SKM-1 (cell line): ENCODE measurements around the gene FARS2.

ENCODE experiments used
- DNase-seq: peaks from one replicate; lab custom pipeline; 2025; ENCODE audit not compliant: unreplicated experiment; lab: John Stamatoyannopoulos, UW

Gene FARS2

DNA sequence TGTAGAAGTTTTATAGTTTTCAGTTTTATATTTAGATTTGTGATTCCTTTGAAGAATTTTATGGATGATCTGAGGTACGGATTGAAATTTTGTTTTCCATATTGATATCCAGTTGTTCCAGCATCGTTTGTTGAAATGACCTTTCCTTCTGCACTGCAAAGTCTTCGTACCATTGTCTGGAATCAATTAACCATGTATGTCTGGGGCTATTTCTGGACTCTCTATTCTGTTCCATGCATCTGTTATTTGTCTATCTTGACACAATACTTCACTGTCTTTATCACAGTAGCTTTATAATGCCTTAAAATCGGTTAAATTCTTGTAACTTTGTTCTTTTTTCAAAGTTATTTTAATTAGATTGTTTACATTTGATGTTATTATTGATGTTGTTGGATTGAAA is 154.9 kb downstream of the FARS2 start:
- DNase-seq, result no peak

DNA sequence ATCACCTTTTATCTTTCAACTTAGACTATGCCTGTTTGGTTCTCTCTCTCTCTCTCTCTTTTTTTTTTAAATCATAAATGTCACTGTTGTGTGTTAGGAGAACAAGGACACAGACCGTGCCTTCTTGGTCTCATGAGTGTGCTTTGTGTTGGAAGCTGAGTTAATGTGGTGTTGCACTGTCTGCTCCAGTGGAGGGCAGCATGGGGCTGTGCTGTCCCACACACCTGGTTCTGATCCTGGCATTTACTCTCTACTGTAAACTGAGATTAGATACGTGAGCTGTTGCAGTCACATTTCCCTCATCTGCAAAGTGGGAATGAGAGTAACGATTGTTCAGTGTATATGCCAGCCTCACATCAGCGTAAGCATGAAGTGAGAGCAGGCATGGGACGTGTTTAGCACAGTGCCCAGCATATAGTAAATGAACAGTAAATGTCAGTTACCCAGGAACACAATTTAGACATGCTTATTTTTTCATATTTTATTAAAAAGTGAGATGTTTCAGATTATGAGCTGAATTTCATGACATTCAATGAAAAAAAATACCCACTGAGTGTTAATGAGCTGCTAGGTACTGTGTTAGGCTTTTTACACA is 161.1 kb downstream of the FARS2 start:
- DNase-seq, result no peak

DNA sequence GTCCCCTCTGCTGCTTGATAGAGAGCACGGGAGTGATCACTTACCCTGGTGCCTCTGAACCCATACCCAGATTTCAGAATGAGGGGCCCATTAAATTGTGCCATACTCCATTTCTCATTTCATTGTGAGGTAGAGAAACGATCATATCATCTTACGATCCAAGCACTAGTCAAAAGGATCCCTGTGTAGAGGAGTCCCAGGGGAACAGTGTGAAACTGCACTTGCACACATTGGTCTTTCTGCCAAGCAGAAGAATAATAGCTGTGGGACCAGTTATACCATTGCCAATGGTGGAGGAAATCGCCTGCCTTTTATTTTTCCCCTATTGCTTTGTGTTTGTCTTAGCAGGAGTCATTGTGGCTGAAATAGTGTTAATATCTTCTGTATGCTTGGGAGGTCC is 161.9 kb downstream of the FARS2 start:
- no peak for DNase-seq

DNA sequence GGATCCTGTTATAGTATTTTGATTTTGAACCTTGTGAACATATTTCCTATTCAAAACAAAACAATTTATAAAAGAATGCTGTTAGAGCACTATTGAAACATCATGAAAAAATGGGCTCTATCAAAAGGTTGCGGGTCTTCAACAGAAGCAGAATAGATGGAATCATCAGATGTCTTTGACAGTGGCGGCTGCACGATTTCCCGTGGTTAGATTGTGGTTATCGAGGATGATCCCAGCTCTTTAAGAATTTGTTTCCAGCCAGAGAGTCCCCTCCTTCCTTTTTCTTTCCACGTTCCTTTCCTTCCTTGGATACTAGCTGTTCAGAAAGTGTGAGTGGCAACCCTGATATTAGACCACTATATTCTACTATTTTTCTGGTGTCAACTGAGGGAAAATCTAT is 163.4 kb downstream of the FARS2 start:
- no peak for DNase-seq

DNA sequence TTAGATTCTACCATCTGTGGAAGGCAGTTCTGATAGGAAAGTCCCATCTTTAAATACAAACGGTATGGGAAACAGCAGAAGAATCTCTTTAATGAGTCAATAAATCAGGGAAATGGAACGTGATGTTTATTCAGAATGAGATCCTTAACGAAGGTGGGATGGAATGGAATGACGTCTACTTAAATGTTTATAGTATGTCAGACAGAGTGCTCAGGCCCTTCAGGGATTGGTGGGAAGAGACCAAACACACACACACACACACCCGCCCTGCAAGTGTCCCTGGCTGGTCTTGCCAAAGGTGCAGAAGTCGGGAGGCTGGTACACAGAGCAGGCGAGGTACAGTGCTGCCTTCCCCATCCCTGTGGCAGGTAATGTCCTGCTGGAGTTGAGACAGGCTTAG is 164.0 kb downstream of the FARS2 start:
- no peak for DNase-seq

DNA sequence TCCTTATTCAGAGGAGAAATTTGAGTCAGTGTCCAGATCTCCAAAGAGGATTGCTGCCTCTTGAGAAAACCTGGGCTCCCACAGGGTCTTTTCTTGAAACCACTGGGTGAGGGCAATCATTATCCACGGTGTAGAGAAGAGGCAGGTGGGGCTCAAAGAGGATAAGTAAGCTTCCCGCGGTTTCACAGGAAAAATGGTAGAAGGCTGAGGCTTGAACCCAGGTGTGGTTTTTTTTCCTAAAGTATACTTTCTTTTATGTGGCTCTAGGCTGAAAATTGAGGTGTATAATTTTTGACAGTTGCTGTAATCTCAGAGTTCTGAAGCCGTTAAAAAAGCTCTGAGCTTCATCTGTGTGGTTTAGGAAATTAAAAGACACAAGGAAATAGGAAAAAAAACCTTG is 164.5 kb downstream of the FARS2 start:
- no peak for DNase-seq

DNA sequence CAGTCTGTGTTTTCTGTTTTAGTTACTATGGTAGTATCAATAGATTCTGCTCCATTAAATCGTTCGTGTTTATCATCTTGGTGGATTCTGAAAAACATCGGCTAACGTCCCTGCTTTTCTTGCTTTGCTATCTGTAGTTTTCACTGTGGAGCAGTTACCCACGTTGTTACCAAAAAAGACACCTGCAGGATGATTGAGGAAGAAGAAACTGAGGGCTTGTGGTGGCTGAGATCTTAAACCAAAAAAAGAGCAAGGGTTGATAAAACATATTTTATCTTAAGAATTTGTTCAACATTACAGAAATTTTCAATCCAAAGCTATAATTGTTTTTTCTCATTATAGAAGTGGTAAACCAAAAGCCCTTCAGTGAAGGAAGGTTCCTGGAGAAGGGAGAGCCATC is 166.3 kb downstream of the FARS2 start:
- no peak for DNase-seq

DNA sequence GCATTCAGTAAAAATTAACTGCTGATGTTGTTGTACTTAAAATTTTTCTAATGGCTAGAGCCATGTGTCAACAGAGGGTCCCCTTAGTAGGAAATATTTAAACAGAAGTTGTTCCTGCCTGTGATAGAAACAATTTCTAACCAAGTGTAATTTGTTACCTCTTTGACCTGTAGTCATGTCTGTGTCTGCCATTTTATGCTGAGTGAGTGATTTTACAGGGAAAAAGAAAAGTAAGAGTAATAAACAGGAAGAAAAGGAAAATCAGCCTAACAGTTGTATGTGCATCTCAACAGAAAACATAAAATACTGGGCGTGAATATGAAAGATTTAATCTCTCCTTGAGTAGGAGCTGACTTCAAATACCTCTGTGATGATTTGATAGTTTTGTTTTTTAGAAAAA is 172.0 kb downstream of the FARS2 start:
- no peak for DNase-seq

DNA sequence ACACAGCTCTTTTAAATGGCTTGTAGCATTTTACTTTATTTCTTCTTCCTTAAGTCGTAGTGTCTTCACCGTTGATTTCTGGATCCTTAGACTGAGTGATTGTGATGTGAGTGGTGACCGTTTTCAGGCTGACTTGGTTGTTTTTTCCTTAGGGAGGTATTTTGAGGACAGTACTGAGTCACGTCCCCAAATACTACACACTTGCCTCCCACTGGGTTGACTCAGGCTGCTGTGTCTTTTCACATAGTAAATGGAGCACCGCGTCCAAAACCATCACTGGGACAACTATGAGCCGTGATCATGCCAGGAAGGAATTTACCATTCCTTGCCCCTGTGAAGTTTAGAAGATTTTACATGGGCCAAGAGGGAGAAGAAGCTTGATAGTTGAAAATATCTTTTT is 174.1 kb downstream of the FARS2 start:
- no peak for DNase-seq

DNA sequence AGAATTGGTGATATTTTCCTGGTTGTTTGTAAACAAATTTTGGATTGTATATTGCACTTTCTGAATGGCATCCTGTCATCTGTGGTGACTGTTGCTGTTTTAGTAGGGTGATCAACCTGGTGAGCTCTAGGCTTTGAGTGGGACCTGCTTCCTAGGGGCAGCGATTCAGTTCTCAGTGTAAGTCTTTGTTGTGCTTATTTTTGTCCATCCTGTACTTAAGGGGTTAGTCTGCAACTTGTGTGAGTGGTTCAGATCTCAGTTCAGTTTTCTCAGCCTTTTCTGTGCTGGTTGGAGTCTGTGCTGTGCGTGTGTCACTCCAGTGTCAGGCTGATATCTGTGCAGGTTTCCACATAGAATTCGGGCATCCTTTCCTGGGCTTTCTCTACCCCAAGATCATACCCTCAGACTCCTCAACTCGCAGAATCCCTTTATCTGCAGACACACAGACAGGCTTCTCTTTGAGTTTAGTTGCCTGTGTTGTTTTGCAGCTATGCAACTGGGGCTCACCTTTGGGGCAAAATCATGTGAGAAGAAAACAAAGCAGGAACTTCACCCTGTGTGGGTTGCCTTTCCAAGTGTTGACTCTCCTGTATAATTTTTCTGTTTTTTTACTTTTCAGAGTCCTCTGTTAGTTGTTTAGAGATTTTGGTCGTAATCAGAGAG is 177.7 kb downstream of the FARS2 start:
- DNase-seq, result no peak

- no peak for DNase-seq
Observed at GRCh38 chr6:5439749-5440148, 178.4 kb downstream of the FARS2 start.

- no peak for DNase-seq
Observed at GRCh38 chr6:5442319-5442718, 181.0 kb downstream of the FARS2 start.

DNA sequence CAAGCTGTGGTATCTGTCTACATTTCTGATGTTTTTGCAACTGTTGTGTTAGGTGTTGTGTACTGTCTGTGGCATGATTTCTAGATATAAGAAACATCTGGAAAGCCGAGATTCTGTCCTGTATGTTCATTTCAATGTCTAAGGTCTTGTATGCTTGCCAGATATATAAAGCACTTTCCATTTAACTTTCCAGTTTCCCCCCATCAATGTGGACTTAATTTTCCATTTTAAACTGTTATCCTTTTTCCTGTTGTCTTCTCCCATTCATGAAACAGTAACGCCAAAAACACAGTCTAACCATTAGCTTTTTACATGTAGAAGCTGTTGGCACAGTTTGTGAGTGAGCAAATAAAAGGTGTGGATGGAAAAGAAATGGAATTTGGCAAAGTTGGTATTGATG is 181.6 kb downstream of the FARS2 start:
- no peak for DNase-seq

GRCh38 chr6:5443491-5443890 is 182.2 kb downstream of the FARS2 start:
- DNase-seq, result no peak

DNA sequence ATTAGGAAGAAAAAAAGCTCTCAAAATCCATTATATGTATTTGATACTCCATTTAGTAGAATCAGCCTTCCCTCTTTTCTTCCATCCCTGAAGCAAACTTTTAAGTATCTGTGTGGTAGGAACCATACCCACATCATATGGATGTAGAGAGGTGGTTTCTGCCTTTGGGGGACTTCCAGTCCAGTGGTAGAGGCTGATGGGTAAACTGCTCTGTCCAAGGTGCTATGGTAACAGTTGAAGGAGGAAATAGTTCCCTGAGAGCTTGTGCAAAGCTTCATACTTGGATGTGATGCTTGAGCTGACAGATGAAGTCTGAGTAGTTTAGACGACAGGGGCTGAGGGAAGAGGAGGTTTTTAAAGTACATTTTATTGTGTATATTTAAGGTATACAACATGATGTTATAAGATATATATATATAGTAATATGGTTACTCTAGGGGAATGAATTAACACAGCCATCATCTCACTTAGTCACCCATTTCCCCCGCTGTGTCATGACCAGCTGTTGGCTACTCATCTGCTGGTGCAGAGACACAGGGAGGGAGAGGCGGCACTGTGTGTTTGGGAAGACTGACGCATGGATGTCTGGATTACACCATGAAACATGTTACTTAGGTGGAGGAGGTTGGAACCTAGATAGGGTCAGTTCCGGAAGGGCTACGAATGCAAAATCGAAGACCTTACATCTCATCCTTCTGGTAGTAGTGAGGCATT is 185.2 kb downstream of the FARS2 start:
- no peak for DNase-seq

DNA sequence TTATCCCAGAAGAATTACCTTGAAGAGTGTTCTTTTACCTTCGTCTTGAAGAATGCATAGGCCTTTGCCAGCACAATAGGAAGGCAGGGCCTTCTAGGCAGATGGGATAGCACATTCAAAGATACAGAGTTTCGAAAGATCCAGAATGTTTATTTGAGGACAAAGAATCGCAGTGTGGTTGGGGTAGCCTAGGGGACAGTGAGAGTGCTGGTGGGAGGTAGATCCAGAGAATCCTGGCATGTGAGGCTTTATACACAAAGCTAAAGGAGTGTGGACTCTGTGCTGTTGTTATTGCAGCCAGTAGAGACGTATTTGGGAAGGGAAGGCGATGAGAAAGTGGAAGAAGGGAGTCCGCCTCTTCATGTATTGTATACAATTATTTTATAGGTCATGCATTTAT is 186.6 kb downstream of the FARS2 start:
- DNase-seq, result no peak

- DNase-seq, result no peak
Observed at GRCh38 chr6:5450073-5450472, 188.8 kb downstream of the FARS2 start.

- no peak for DNase-seq
Observed at GRCh38 chr6:5453546-5453945, 192.2 kb downstream of the FARS2 start.

DNA sequence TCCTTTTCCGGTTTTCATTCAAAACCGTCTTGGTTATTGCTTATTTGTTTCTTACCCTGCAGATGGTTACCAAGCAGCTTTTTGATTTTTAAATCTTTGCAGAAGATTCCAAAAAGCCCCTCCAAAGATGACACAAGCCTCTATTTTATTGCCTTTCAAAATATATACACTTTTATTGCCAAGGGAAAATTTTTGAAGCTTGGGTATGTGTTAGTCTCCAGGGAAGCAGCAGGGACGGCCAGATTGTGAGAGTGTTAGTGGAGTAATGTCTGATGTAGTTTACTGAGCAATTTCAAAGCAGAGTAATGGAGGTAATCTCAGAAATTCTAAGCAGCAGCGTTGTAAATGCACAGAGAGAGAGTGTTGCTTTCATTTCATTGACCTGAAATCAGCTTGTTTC is 193.8 kb downstream of the FARS2 start:
- no peak for DNase-seq

DNA sequence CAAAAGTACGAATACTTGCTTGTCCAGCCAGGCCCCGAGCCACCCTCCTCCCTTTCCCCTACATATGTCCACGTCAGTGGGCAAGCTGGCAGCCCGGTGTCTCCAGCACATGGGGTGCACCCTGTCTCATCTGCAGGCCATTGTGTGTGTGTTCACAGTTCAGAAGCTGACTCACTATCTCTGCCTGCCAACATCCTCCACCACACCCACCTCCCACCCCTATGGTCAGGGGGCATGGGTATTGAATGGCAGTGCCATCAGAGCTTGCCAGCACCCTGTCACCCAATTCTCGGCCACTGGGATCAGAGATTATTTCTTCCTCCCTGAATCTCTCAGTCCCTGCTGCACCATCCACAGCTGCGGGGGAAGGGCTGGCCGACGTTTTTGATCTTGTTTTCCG is 195.7 kb downstream of the FARS2 start:
- DNase-seq, result no peak

GRCh38 chr6:5457983-5458683 is 196.8 kb downstream of the FARS2 start:
- no peak for DNase-seq

DNA sequence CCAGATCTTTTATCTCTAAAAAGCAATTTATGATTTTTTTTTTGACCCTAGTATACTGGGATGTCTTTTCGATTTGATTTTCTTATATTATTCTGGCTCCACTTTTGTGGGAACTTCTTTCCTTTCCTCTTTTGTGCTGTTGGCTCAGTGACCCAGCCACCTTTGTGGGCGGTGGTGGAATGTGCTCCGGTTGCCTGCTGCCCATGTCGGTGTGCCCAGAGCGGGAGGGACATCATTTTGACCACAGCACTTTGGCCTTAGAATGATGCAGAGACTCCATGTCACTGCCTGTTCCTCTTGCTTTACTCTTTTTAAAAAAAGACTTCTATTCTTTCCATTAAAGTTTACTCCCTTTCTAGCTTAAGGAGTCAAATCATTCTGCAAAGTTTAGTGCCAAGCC is 198.0 kb downstream of the FARS2 start:
- no peak for DNase-seq
